ENCODE data around the gene FADS1.
A peak's percentile ranks its signal among the peaks of the same experiment; 100 is the strongest.

The FADS1 gene

GRCh38 chr11:61827571-61828378, 11.0 kb upstream of the FADS1 start, which contains the start of gene FADS2:
Gene FADS2, plus strand, starts transcription at chr11:61828300. Its CDS starts 91 bp downstream, at chr11:61828391.
- Histone ChIP-seq H3K27me3 (ENCODE audit: control insufficient read depth in 2 of 2, insufficient read depth in 2 of 2, low read length in 2 of 2) (peaks cover 4 to 27% of the 10 kb centered on the region in 2 donors), H3K9ac (ENCODE audit: low read depth in 1 of 2, low read length in 2 of 2) (peak within 1 kb of the TSS; percentile 6 to 61), H3K4me1 (ENCODE audit: control insufficient read depth in 2 of 2, insufficient read depth in 2 of 2, low read length in 2 of 2) (peaks cover 3 to 7% of the 10 kb centered on the region in 2 donors), H3K27ac (ENCODE audit: low read depth in 2 of 2, low read length in 2 of 2) (peak within 1 kb of the TSS; percentile 70 to 72), H3K9me3 (ENCODE audit: control insufficient read depth in 2 of 2, low read length in 2 of 2) (no peaks in the 10 kb centered on the region), H3K4me3 (ENCODE audit: low read length in 2 of 2) (peak within 1 kb of the TSS; percentile 62 to 64), H3K36me3 (ENCODE audit: control insufficient read depth in 2 of 2, insufficient read depth in 2 of 2, low read length in 2 of 2) (no peaks in the 10 kb centered on the region)

DNA sequence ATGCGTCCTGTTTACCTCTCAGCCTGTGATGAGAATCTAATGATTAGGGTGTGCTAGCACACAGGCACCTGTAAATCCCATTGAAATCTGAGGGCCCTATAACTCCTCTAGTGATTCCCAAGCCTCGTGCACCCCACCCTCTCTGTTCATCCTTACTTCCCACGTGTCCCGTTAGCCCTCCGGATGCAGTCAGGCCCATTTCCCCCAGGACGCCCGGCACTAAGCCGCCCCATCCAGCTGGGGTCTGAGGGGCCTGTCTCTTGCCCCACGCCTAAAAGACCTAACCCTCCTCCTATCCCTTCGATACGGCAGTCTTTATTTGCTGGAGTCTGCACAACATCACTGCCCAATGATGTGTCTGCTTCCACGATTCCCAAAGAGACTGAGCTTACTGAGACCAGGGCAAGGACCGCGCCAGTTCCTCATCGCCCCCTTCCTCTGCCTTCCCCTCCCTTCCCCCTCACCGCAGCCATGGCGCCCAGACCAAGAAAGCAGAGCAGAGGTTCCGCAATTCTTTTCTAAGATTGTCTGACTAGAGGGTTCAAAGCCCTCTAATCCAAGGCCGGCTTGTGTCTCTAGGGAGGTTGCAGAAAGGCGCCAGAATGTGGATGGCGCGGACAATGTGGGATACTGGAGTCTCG, 10.2 kb upstream of the FADS1 start:
- no peaks in the 10 kb centered on the region for H3K9me3 ChIP-seq (ENCODE audit: control insufficient read depth in 2 of 2, low read length in 2 of 2)
- peak overlapping the region; percentile 48 to 62 for H3K4me3 ChIP-seq (ENCODE audit: low read length in 2 of 2)
- H3K36me3 ChIP-seq (ENCODE audit: control insufficient read depth in 2 of 2, insufficient read depth in 2 of 2, low read length in 2 of 2): no peaks in the 10 kb centered on the region
- peak overlapping the region; percentile 70 to 72 for H3K27ac ChIP-seq (ENCODE audit: low read depth in 2 of 2, low read length in 2 of 2)
- peak overlapping the region in 1 of 2 donors; percentile 61 for H3K9ac ChIP-seq (ENCODE audit: low read depth in 1 of 2, low read length in 2 of 2)
- H3K4me1 ChIP-seq (ENCODE audit: control insufficient read depth in 2 of 2, insufficient read depth in 2 of 2, low read length in 2 of 2): peaks cover 3 to 7% of the 10 kb centered on the region in 2 donors
- peaks cover 4 to 27% of the 10 kb centered on the region in 2 donors for H3K27me3 ChIP-seq (ENCODE audit: control insufficient read depth in 2 of 2, insufficient read depth in 2 of 2, low read length in 2 of 2)

DNA sequence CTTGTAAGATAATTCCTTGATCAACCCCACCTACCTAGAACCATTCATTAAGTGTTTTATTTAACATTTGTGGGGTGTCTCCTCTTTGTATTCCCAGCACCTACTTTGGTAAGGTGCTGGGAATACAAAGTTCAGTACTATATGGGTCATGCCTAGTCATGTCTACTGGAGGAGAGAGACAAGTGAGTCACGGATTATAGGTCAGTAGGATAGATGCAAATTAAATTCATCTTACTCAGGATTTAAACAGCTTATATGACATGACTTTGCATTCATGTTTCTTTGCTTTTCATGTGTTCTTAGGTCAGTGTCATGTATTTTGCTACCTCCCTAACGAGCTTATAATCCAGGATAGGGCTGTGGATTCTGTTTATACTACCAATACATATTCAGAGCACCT, 3.4 kb upstream of the FADS1 start:
- Histone ChIP-seq H3K27me3 (ENCODE audit: control insufficient read depth in 2 of 2, insufficient read depth in 2 of 2, low read length in 2 of 2) (peaks cover 9 to 12% of the 10 kb centered on the region in 2 donors), H3K36me3 (ENCODE audit: control insufficient read depth in 2 of 2, insufficient read depth in 2 of 2, low read length in 2 of 2) (no peaks in the 10 kb centered on the region), H3K9ac (ENCODE audit: low read depth in 1 of 2, low read length in 2 of 2) (no peak overlapping the region), H3K4me3 (ENCODE audit: low read length in 2 of 2) (no peak overlapping the region), H3K9me3 (ENCODE audit: control insufficient read depth in 2 of 2, low read length in 2 of 2) (no peaks in the 10 kb centered on the region), H3K27ac (ENCODE audit: low read depth in 2 of 2, low read length in 2 of 2) (no peak overlapping the region), H3K4me1 (ENCODE audit: control insufficient read depth in 2 of 2, insufficient read depth in 2 of 2, low read length in 2 of 2) (peaks cover 4 to 11% of the 10 kb centered on the region in 2 donors)

DNA sequence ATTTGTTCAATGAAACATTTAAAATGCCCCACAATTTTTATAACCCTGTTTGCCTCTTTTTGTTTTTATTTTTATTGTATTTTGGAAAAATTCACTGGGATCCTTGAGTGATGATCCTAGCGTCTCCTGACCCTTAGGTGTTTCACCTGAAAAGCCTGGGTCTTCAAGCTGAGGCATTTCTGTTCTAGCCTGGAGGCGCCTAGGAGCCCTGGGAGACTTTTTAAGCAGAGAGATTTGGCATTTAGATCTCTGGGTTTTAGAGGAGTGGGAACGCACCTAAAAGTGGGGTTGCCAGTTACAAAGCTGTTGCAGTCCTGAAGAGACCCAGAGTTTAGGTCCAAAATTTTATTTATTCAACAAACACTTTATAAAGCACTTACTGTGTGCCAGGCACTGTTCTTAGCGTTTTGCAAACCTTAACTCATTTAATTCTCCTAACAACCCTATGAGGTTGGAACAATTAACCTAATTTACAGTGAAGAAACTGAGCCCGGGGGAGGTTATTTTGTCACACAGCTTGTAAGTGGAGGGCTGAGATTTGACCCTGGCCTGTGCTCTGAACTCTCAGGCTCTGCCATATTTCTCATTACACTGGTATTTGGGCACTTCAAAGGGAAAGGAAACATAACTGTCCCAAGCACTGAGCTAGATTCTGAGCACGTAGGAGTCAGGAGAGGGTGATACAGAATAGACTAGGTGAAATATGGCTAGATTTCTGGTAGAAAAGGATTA, 834 bp upstream of the FADS1 start:
- Histone ChIP-seq H3K4me1 (ENCODE audit: control insufficient read depth in 2 of 2, insufficient read depth in 2 of 2, low read length in 2 of 2) (peaks cover 13 to 15% of the 10 kb centered on the region in 2 donors), H3K4me3 (ENCODE audit: low read length in 2 of 2) (peak overlapping the region in 1 of 2 donors; percentile 41), H3K9me3 (ENCODE audit: control insufficient read depth in 2 of 2, low read length in 2 of 2) (no peaks in the 10 kb centered on the region), H3K27me3 (ENCODE audit: control insufficient read depth in 2 of 2, insufficient read depth in 2 of 2, low read length in 2 of 2) (peaks cover 9 to 12% of the 10 kb centered on the region in 2 donors), H3K9ac (ENCODE audit: low read depth in 1 of 2, low read length in 2 of 2) (no peak overlapping the region), H3K27ac (ENCODE audit: low read depth in 2 of 2, low read length in 2 of 2) (peak overlapping the region in 1 of 2 donors; percentile 16), H3K36me3 (ENCODE audit: control insufficient read depth in 2 of 2, insufficient read depth in 2 of 2, low read length in 2 of 2) (no peaks in the 10 kb centered on the region)

- peaks cover 9 to 12% of the 10 kb centered on the region in 2 donors for H3K27me3 ChIP-seq (ENCODE audit: control insufficient read depth in 2 of 2, insufficient read depth in 2 of 2, low read length in 2 of 2)
- peak overlapping the region; percentile 61 to 83 for H3K4me3 ChIP-seq (ENCODE audit: low read length in 2 of 2)
- no peaks in the 10 kb centered on the region for H3K9me3 ChIP-seq (ENCODE audit: control insufficient read depth in 2 of 2, low read length in 2 of 2)
- H3K9ac ChIP-seq (ENCODE audit: low read depth in 1 of 2, low read length in 2 of 2): peak overlapping the region; percentile 70 to 74
- no peaks in the 10 kb centered on the region for H3K36me3 ChIP-seq (ENCODE audit: control insufficient read depth in 2 of 2, insufficient read depth in 2 of 2, low read length in 2 of 2)
- peak overlapping the region; percentile 82 to 90 for H3K27ac ChIP-seq (ENCODE audit: low read depth in 2 of 2, low read length in 2 of 2)
- H3K4me1 ChIP-seq (ENCODE audit: control insufficient read depth in 2 of 2, insufficient read depth in 2 of 2, low read length in 2 of 2): peaks cover 13 to 15% of the 10 kb centered on the region in 2 donors
Measured at GRCh38 chr11:61815790-61816735, 740 bp downstream of the FADS1 start.

GRCh38 chr11:61814958-61815789, 1.6 kb downstream of the FADS1 start:
- Histone ChIP-seq H3K9ac (ENCODE audit: low read depth in 1 of 2, low read length in 2 of 2) (peak overlapping the region; percentile 70 to 74), H3K27me3 (ENCODE audit: control insufficient read depth in 2 of 2, insufficient read depth in 2 of 2, low read length in 2 of 2) (peaks cover 9 to 12% of the 10 kb centered on the region in 2 donors), H3K4me1 (ENCODE audit: control insufficient read depth in 2 of 2, insufficient read depth in 2 of 2, low read length in 2 of 2) (peaks cover 13 to 15% of the 10 kb centered on the region in 2 donors), H3K4me3 (ENCODE audit: low read length in 2 of 2) (peak overlapping the region; percentile 61 to 83), H3K27ac (ENCODE audit: low read depth in 2 of 2, low read length in 2 of 2) (peak overlapping the region; percentile 82 to 90), H3K36me3 (ENCODE audit: control insufficient read depth in 2 of 2, insufficient read depth in 2 of 2, low read length in 2 of 2) (no peaks in the 10 kb centered on the region), H3K9me3 (ENCODE audit: control insufficient read depth in 2 of 2, low read length in 2 of 2) (no peaks in the 10 kb centered on the region)

DNA sequence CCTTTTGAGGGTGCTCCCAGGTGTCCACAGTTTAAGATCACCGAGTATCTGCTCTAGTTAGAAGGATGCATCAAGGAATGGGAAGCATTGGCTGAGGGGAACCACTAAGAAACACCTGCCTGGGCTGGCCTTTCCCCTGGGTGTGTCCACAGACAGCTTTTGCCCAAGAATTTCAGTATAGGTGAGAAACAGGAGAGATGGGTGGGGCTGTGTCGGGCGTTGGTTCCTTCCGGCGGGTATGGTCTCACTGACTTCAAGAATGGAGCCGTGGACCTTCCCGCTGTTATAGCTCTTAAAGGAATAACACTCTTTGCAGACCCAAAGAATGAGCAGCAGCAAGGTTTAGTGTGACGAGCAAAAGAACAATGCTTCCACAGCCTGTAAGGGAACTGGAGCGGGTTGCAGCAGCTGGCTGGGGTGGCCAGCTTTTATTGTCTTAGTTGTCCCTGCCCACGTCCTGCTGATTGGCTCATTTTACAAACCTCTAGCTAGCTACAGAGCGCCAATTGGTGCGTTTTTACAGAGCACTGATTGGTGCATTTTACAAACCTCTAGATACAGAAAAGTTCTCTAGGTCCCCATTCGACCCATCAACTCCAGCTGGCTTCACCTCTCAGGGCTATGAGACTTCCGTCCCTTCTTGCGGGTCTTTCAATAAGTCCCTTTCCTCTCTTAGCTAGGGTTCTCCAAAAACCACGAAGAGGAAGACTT, 2.4 kb downstream of the FADS1 start:
- peak overlapping the region; percentile 27 to 90 for H3K27ac ChIP-seq (ENCODE audit: low read depth in 2 of 2, low read length in 2 of 2)
- H3K27me3 ChIP-seq (ENCODE audit: control insufficient read depth in 2 of 2, insufficient read depth in 2 of 2, low read length in 2 of 2): peaks cover 9 to 12% of the 10 kb centered on the region in 2 donors
- H3K9me3 ChIP-seq (ENCODE audit: control insufficient read depth in 2 of 2, low read length in 2 of 2): no peaks in the 10 kb centered on the region
- peaks cover 13 to 15% of the 10 kb centered on the region in 2 donors for H3K4me1 ChIP-seq (ENCODE audit: control insufficient read depth in 2 of 2, insufficient read depth in 2 of 2, low read length in 2 of 2)
- H3K9ac ChIP-seq (ENCODE audit: low read depth in 1 of 2, low read length in 2 of 2): peak overlapping the region; percentile 14 to 74
- no peaks in the 10 kb centered on the region for H3K36me3 ChIP-seq (ENCODE audit: control insufficient read depth in 2 of 2, insufficient read depth in 2 of 2, low read length in 2 of 2)
- peak overlapping the region; percentile 61 to 83 for H3K4me3 ChIP-seq (ENCODE audit: low read length in 2 of 2)

DNA sequence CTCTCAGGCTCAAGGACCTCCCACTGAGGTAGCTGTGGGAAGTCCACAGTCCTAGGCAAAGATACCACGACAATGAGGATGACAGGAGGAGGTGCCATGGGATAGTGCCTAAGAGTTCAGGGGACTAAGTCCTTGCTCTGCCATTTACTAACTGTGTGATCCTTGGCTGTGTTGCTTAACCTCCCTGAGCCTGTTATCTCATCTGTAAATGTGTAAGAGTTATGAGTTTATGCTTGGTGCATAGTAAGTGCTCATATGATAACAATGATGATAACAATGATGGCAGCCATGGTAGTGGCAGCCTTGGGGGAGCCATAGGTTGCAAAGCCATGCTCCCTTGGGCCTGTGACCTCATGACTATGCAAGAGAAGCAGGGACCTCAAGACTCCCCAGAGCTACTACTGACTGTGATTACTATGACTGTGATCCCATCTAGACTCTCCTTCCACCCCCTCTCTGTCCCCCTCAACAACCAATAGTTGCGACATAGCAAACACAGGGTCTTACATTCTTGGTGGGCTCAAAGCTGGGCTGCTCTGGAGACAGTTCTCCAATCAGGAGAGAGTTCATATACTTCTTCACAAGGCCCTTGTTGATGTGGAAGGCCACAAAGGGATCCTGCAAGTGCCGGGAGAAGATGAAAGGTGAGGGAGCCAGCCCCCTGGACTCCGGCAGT, 3.9 kb downstream of the FADS1 start:
- H3K27me3 ChIP-seq (ENCODE audit: control insufficient read depth in 2 of 2, insufficient read depth in 2 of 2, low read length in 2 of 2): peaks cover 4 to 10% of the 10 kb centered on the region in 2 donors
- H3K9me3 ChIP-seq (ENCODE audit: control insufficient read depth in 2 of 2, low read length in 2 of 2): no peaks in the 10 kb centered on the region
- no peaks in the 10 kb centered on the region for H3K36me3 ChIP-seq (ENCODE audit: control insufficient read depth in 2 of 2, insufficient read depth in 2 of 2, low read length in 2 of 2)
- H3K4me1 ChIP-seq (ENCODE audit: control insufficient read depth in 2 of 2, insufficient read depth in 2 of 2, low read length in 2 of 2): peaks cover 13 to 15% of the 10 kb centered on the region in 2 donors
- no peak overlapping the region for H3K9ac ChIP-seq (ENCODE audit: low read depth in 1 of 2, low read length in 2 of 2)
- no peak overlapping the region for H3K4me3 ChIP-seq (ENCODE audit: low read length in 2 of 2)
- no peak overlapping the region for H3K27ac ChIP-seq (ENCODE audit: low read depth in 2 of 2, low read length in 2 of 2)

Measured in mucosa of rectum (tissue), 2 donors.